Measurements from ENCODE around the gene DKKL1. TPM values are rescaled to one million over a fixed set of nuclear protein-coding genes. Genes with fewer than 3 reads are reported as not detected.

DKKL1 gene
- total RNA-seq, 6 donors from 2014 or later, result 0.40 to 0.69 (median 0.61) TPM; not detected in 3

DNA sequence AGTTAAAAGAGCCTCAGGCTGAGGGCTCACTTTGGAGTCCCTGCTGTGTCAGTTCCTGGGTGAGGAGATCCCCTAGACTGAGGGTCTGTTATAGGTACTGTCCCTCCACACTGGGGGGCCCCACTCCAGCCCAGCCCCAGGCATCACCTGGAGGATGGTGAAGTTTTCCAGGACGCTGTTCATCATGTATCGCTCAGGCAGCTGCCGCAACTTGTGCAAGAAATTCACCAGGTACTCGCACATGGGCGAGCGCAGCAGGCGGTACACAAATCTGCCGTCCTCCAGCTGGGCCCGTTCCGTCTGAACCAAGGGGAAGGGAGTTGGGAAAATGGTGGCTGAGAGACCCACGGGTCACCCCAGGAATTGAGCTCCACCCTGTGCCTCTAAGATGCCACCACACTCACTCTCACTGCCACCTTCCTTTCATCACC lies 21.4 kb upstream of the DKKL1 start:
- peaks cover 29 to 39% (median 30%) of the 10 kb centered on the region in 4 donors for H3K4me1 ChIP-seq
- H3K27me3 ChIP-seq, result no peaks in the 10 kb centered on the region
- 90 to 94% methylated on average over 8 to 11 of the region's 11 CpGs for WGBS, 2 donors
- no peak for TF ChIP-seq POLR2AphosphoS5 (IDR thresholded peaks at IDR 0.05)
- no peak for DNase-seq
- H3K4me3 ChIP-seq, result no peak overlapping the region
- H3K36me3 ChIP-seq, result peaks cover 3 to 70% (median 57%) of the 10 kb centered on the region in 4 donors
- no peaks in the 10 kb centered on the region for H3K9me3 ChIP-seq
- H3K27ac ChIP-seq, result no peak overlapping the region
- no peak for ATAC-seq (ENCODE audit: low FRiP score in 2 of 2)

DNA sequence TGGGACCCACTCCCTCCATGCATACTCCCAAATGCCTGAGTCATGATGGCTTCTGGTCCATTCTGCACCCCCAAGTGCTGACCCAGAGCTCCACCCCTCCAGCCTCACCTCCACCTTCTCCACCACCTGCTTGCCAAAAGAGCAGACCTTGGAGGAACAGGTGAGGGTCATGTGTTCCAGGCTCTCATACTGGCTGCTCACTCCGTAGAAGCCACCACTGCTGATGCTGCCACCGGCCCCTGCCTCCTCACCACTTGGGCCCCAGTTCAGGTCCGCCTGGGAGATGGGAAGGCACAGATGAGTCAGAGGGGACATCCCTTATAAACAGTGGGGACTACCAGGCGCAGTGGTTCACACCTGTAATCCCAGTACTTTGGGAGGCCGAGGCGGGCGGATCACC lies 20.6 kb upstream of the DKKL1 start:
- H3K27me3 ChIP-seq, result no peaks in the 10 kb centered on the region
- DNase-seq (no peak), ATAC-seq (ENCODE audit: low FRiP score in 2 of 2) (no peak)
- TF ChIP-seq, protein P1, sequence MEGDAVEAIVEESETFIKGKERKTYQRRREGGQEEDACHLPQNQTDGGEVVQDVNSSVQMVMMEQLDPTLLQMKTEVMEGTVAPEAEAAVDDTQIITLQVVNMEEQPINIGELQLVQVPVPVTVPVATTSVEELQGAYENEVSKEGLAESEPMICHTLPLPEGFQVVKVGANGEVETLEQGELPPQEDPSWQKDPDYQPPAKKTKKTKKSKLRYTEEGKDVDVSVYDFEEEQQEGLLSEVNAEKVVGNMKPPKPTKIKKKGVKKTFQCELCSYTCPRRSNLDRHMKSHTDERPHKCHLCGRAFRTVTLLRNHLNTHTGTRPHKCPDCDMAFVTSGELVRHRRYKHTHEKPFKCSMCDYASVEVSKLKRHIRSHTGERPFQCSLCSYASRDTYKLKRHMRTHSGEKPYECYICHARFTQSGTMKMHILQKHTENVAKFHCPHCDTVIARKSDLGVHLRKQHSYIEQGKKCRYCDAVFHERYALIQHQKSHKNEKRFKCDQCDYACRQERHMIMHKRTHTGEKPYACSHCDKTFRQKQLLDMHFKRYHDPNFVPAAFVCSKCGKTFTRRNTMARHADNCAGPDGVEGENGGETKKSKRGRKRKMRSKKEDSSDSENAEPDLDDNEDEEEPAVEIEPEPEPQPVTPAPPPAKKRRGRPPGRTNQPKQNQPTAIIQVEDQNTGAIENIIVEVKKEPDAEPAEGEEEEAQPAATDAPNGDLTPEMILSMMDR (IDR thresholded peaks at IDR 0.05), result no peak
- no peak for TF ChIP-seq POLR2A (IDR thresholded peaks at IDR 0.05)
- no peak for TF ChIP-seq POLR2AphosphoS5 (IDR thresholded peaks at IDR 0.05)
- TF ChIP-seq EP300 (IDR thresholded peaks at IDR 0.05), result no peak
- H3K4me1 ChIP-seq, result peaks cover 27 to 36% (median 30%) of the 10 kb centered on the region in 4 donors
- H3K36me3 ChIP-seq, result peaks cover 3 to 73% (median 62%) of the 10 kb centered on the region in 4 donors
- H3K27ac ChIP-seq, result no peak overlapping the region
- no peak overlapping the region for H3K4me3 ChIP-seq
- 91 to 98% methylated on average over 7 of the region's 7 CpGs for WGBS, 2 donors
- no peaks in the 10 kb centered on the region for H3K9me3 ChIP-seq

DNA sequence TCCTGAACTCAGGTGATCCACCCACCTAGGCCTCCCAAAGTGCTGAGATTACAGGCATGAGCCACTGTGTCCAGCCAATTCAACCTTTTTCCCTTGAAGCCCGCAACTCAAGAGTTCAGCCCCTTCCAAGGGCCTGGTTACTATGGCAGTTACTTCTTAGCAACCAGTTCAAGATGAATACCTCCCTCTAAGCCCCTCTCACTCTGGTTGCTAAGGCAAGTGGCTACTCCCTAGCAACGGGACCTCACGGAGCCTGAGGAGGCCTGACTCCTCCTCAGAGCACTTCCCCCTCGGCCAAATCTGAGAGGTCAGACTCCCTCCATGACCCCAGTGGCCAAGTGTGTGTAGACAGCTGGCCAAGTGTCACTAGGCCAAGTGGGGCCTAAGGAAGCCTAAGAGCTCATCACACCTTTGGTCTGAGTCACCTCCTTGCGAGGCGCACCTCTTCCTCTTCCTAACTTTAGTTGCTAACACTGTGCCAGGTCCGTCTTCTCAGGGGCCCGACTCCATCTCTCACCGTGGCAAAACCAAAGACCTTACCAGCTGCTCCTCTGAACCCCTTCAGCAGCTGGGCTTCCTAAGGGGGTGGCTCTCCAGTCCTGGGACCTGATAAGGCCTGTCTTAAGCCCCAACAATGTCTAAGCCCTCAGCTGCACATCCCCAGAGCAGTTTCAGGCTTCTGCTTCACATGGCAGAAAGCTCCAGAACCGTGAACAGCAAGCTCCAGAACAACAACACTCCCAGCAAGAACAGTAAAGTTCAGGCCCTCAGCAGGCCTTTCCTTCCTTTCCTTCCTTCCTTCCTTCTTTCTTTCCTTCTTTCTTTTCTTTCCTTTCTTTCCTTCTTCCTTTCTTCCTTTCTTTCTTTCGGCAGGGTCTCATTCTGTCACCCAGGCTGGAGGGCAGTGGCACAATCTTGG lies 18.9 kb upstream of the DKKL1 start:
- ATAC-seq (ENCODE audit: low FRiP score in 2 of 2), result no peak
- TF ChIP-seq EP300 (IDR thresholded peaks at IDR 0.05), result no peak
- TF ChIP-seq, protein P1 (IDR thresholded peaks at IDR 0.05), result no peak
- no peak for TF ChIP-seq POLR2A (IDR thresholded peaks at IDR 0.05)
- TF ChIP-seq POLR2AphosphoS5 (IDR thresholded peaks at IDR 0.05), result no peak
- Histone ChIP-seq H3K27me3 (no peaks in the 10 kb centered on the region), H3K4me3 (no peak overlapping the region), H3K4me1 (peaks cover 12 to 20% (median 15%) of the 10 kb centered on the region in 4 donors), H3K9me3 (no peaks in the 10 kb centered on the region), H3K36me3 (peaks cover 3 to 90% (median 71%) of the 10 kb centered on the region in 4 donors), H3K27ac (no peak overlapping the region)
- 79 to 88% methylated on average over 9 to 11 of the region's 11 CpGs for WGBS, 2 donors
- DNase-seq, result no peak

DNA sequence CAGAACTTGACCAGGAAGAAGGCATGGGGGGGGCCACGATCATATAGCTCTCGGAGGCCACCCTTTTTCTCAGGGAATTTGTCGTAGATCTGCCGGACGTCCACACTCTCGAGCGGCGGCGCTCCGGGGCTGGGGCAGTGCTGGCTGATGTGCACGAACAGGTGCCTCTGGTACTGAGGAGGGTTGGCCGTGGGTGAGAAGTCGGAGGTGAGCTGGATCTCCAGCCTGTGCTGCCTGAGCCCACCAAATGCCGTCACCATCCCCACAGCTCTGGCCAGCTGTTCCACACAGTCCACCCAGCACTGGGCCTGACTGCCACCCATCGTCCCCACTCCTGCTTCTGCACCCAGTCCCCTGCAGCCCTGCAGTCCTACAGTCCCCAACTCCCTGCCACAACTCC lies 16.5 kb upstream of the DKKL1 start:
- WGBS, 2 donors, result 96 to 98% methylated on average over 15 of the region's 15 CpGs
- H3K4me1 ChIP-seq, result no peaks in the 10 kb centered on the region
- peak in 1 of 2 donors; percentile 17 for ATAC-seq (ENCODE audit: low FRiP score in 2 of 2)
- H3K27me3 ChIP-seq, result no peaks in the 10 kb centered on the region
- TF ChIP-seq POLR2AphosphoS5 (IDR thresholded peaks at IDR 0.05) (no peak), POLR2A (IDR thresholded peaks at IDR 0.05) (no peak), EP300 (IDR thresholded peaks at IDR 0.05) (no peak)
- TF ChIP-seq, protein P1 (IDR thresholded peaks at IDR 0.05), result no peak
- peaks cover 3 to 92% (median 72%) of the 10 kb centered on the region in 4 donors for H3K36me3 ChIP-seq
- no peaks in the 10 kb centered on the region for H3K9me3 ChIP-seq
- peak in 1 of 2 donors; percentile 82 for DNase-seq
- no peak overlapping the region for H3K27ac ChIP-seq
- H3K4me3 ChIP-seq, result no peak overlapping the region

DNA sequence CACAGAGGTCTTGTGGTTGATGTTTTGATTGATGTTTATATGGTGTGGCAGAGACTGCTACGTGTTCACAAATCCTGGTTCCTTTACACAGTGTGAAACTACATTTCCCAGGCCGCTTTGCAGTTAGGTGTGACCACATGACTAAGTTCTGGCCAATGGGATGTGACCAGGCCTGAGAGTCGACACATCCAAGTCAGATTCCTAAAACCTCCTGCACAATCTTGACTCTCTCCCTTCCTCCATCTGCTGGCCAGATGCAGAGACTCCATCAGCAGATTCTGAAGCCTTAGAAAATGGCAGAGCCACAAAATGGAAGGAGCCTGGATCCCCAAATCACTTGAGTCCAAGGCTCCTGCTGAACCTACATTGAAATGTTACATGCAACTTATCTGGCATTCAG lies 15.8 kb upstream of the DKKL1 start:
- DNase-seq (no peak), ATAC-seq (ENCODE audit: low FRiP score in 2 of 2) (peak in 1 of 2 donors; percentile 61)
- peaks cover 3 to 92% (median 66%) of the 10 kb centered on the region in 4 donors for H3K36me3 ChIP-seq
- TF ChIP-seq EP300 (IDR thresholded peaks at IDR 0.05) (no peak), POLR2AphosphoS5 (IDR thresholded peaks at IDR 0.05) (no peak), POLR2A (IDR thresholded peaks at IDR 0.05) (no peak)
- TF ChIP-seq, protein P1 (IDR thresholded peaks at IDR 0.05), result no peak
- no peak overlapping the region for H3K4me3 ChIP-seq
- H3K27ac ChIP-seq, result no peak overlapping the region
- no peaks in the 10 kb centered on the region for H3K9me3 ChIP-seq
- no peaks in the 10 kb centered on the region for H3K27me3 ChIP-seq
- 71 to 73% methylated on average over 3 of the region's 3 CpGs for WGBS, 2 donors
- H3K4me1 ChIP-seq, result no peaks in the 10 kb centered on the region
